WTC11 (cell line): ENCODE measurements around the gene ASB14.

Experiments
- ATF1 ChIP-seq: sonication (generic); formaldehyde crosslinking; IDR thresholded peaks from 2 replicates; pipeline ENCODE4 v1.8.1; 2023; ENCODE audit warnings: mild to moderate bottlenecking, moderate library complexity, missing genetic modification reagents
- ELF4 ChIP-seq: sonication (generic); formaldehyde crosslinking; IDR thresholded peaks from 2 replicates; pipeline ENCODE4 v1.8.1; 2022; ENCODE audit warnings: low read depth, mild to moderate bottlenecking, moderate library complexity, missing genetic modification reagents
- FOXP1 ChIP-seq: sonication (generic); formaldehyde crosslinking; IDR thresholded peaks from 2 replicates; pipeline ENCODE4 v1.8.0; 2022; ENCODE audit warnings: missing genetic modification reagents, mild to moderate bottlenecking, moderate library complexity, borderline replicate concordance
- MAX ChIP-seq: sonication (generic); formaldehyde crosslinking; IDR thresholded peaks from 2 replicates; pipeline ENCODE4 v1.8.0; 2022; ENCODE audit warnings: mild to moderate bottlenecking, missing genetic modification reagents
- ZNF416 ChIP-seq: fragments of 250-450 bp; sonication (Bioruptor Pico); IDR thresholded peaks from 2 replicates; pipeline ENCODE4 v1.9.0; 2021; ENCODE audit warnings: mild to moderate bottlenecking, inconsistent platforms
- TF ChIP-seq, protein P1 (sequence below): fragments of 200-600 bp; IDR thresholded peaks from 2 replicates; pipeline ENCODE4 v1.8.0; 2022; ENCODE audit warnings: antibody characterized with exemption
- TF ChIP-seq, protein P2 (sequence below): sonication (generic); formaldehyde crosslinking; IDR thresholded peaks from 2 replicates; pipeline ENCODE4 v1.8.1; 2023; ENCODE audit warnings: mild to moderate bottlenecking, missing genetic modification reagents, borderline replicate concordance
- TF ChIP-seq, protein P3 (sequence below): sonication (generic); formaldehyde crosslinking; IDR thresholded peaks from 2 replicates; pipeline ENCODE4 v1.8.0; 2023; ENCODE audit warnings: missing genetic modification reagents

DNA sequence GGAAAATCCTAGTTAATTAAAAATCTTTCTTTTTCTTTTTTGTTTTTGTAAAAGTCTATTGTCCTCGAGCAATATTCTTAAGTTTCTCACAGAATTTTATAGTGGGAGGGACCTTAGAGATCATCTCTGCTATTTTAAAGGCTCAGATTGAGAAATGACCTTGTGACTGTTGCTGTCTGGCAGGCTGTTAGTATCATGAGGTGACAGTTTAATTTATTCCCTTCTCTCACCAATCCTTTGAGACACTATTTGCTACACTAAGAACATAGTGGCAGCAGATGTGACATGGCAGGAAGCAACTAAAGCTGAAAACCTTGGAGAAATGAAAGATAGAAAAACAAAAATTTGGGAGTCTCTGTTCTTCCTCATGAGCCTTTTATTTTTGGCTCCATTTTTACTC lies 40.1 kb downstream of the ASB14 start:
- TF ChIP-seq ZNF416 (CRISPR knock-in tag), result no peak
- TF ChIP-seq, protein P1, sequence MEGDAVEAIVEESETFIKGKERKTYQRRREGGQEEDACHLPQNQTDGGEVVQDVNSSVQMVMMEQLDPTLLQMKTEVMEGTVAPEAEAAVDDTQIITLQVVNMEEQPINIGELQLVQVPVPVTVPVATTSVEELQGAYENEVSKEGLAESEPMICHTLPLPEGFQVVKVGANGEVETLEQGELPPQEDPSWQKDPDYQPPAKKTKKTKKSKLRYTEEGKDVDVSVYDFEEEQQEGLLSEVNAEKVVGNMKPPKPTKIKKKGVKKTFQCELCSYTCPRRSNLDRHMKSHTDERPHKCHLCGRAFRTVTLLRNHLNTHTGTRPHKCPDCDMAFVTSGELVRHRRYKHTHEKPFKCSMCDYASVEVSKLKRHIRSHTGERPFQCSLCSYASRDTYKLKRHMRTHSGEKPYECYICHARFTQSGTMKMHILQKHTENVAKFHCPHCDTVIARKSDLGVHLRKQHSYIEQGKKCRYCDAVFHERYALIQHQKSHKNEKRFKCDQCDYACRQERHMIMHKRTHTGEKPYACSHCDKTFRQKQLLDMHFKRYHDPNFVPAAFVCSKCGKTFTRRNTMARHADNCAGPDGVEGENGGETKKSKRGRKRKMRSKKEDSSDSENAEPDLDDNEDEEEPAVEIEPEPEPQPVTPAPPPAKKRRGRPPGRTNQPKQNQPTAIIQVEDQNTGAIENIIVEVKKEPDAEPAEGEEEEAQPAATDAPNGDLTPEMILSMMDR, result no peak
- TF ChIP-seq, protein P2, sequence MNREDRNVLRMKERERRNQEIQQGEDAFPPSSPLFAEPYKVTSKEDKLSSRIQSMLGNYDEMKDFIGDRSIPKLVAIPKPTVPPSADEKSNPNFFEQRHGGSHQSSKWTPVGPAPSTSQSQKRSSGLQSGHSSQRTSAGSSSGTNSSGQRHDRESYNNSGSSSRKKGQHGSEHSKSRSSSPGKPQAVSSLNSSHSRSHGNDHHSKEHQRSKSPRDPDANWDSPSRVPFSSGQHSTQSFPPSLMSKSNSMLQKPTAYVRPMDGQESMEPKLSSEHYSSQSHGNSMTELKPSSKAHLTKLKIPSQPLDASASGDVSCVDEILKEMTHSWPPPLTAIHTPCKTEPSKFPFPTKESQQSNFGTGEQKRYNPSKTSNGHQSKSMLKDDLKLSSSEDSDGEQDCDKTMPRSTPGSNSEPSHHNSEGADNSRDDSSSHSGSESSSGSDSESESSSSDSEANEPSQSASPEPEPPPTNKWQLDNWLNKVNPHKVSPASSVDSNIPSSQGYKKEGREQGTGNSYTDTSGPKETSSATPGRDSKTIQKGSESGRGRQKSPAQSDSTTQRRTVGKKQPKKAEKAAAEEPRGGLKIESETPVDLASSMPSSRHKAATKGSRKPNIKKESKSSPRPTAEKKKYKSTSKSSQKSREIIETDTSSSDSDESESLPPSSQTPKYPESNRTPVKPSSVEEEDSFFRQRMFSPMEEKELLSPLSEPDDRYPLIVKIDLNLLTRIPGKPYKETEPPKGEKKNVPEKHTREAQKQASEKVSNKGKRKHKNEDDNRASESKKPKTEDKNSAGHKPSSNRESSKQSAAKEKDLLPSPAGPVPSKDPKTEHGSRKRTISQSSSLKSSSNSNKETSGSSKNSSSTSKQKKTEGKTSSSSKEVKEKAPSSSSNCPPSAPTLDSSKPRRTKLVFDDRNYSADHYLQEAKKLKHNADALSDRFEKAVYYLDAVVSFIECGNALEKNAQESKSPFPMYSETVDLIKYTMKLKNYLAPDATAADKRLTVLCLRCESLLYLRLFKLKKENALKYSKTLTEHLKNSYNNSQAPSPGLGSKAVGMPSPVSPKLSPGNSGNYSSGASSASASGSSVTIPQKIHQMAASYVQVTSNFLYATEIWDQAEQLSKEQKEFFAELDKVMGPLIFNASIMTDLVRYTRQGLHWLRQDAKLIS (CRISPR knock-in tag), result no peak
- no peak for TF ChIP-seq FOXP1 (CRISPR knock-in tag)
- no peak for TF ChIP-seq ELF4 (CRISPR knock-in tag)
- TF ChIP-seq, protein P3, sequence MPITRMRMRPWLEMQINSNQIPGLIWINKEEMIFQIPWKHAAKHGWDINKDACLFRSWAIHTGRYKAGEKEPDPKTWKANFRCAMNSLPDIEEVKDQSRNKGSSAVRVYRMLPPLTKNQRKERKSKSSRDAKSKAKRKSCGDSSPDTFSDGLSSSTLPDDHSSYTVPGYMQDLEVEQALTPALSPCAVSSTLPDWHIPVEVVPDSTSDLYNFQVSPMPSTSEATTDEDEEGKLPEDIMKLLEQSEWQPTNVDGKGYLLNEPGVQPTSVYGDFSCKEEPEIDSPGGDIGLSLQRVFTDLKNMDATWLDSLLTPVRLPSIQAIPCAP (CRISPR knock-in tag), result no peak
- TF ChIP-seq ATF1 (CRISPR knock-in tag), result no peak
- TF ChIP-seq MAX, result no peak
